HK-2 (cell line): Measurements from ENCODE around the gene HCN4.

Experiments used
- DNase-seq: peaks from one replicate; pipeline ENCODE4 v3.0.0-alpha.2; 2018; ENCODE audit not compliant: unreplicated experiment

The HCN4 gene

DNA sequence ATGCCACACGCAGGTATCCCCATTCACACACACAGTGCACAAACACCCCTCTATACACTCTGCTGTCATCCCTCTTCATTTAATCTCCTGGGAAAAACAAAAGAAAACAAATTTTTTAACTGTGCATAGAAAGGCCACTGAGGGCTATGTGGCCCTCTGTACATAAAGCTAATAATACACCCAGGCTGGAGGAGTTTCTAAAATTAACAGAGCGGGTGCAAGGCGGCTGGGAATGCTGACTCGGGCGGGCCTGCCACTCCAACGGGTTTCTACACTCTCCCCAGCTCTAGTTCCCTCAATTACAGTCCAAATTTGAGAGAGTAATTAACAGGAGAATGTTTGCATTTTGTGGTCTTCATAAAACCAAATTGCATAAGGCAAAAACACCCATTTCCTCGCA, 23.1 kb downstream of the HCN4 start:
- DNase-seq = no peak

DNA sequence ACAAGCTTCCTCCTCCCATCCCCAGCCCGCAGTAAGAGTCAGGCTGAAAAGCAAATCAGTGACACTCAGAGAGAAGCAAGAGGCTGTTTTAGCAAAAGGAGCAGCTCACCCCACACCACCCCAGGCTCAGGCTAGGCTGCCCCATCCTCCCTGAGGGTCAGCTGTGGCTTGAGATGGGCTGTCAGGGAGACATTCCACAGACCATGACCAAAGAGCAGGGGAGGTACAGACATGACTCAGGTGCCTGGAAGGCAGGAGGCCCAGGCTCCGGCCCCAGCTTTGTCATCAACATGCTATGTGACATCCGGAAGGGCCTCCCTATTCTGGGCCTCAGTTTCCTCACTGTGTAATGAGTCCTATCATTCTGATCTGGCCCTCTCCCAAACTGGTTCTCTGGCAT, 24.7 kb downstream of the HCN4 start:
- peak; percentile 39 for DNase-seq

DNA sequence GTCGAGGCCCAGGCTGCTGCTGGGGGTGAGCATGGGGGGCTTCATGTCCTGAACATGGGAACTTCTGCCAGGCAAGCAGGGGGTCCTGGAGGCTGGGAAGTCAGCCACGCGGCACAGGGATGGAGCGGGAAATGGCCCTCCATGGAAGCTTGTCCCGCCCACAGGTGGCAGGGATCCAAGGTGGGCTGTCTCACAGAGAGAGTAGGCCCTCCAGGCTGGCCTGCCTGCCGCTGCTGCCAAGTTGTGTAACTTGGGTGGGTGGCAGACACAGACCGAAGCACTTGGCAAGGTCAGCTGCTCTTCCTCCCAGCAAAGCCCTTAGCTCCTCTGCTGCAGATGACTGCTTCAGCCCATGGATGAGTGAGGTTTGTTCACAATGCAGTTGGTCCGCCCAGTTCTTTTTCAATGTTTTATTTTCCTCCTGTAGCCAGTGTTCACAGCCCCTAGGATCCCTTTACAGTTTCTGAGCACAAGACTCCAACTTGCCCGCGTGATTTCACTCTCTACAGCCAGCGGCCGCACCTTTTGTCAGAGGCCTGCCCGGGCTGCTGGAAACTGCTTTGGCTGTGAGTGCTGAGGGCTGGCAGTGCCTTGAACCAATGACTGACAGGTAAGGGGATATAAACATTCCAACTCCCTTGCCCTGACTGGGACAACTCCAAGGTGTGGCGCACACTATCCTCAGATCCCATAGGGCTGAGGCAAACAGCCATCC, 26.7 kb downstream of the HCN4 start:
- DNase-seq = no peak

DNA sequence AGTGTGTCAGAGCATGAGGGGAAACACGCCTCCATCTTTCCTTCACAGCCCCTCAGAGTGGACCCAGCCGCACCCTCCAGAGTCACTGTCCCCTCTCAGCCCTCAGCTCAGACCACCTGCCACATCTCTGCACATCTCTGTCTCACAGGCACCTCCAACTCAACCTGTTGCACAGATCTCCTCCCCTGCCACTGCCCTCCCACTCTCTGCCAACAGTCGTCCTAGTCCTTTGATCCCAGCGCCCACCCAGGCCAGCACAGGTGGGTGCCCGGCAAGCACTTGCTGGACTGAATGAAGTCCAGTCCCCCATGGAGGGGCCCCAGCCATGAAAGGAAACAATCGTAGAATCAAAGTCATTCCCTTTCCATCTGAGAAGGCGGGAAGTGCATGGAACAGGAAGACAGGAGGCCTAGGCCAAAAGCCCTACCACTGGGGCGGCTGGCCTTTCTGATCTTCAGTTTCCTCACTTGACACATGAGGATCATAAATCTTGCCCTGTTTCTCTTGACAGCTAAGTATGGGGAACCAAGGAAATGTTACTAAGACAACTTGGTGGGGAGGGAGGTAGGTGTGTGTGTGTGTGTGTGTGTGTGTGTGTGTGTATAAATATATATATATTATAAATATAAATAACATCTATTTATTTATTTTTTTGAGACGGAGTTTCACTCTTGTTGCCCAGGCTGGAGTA, 28.1 kb downstream of the HCN4 start:
- no peak for DNase-seq

DNA sequence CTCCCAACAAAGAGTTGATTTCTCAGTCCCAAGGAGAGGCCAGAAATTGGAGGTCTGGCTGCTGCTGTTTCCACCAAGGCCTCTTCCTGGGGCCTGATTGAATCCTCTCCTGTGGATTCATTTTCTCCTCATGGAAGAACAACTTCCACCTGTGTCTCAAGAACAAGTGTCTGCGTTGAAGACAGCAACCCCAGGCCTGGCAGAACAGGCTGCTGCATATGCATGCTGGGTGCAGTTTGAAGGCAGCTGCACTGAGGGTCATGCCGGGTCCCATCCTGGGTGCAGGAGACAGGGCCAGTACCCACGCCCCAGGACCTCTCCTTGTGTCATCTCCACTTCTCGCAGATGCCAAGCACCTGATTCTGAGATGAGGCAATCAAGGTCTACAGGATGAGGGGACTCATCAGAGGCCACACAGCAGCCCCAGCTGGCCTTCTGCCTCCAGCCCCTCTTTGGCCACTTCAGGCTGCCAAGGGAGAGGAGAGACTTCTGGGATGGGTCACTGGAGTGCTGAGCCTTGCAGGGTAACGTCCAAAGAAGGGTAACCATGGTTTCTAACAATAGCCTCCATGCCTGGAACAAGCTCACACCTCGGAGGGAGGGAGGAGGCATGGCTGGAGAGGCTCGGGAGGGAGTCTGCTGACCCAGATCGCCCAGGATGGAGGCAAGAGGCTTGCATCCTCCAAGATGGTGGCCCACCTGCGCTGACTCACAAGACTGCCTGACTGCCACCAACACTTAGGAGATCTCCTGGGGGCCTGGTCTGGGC, 30.0 kb downstream of the HCN4 start:
- DNase-seq = no peak

DNA sequence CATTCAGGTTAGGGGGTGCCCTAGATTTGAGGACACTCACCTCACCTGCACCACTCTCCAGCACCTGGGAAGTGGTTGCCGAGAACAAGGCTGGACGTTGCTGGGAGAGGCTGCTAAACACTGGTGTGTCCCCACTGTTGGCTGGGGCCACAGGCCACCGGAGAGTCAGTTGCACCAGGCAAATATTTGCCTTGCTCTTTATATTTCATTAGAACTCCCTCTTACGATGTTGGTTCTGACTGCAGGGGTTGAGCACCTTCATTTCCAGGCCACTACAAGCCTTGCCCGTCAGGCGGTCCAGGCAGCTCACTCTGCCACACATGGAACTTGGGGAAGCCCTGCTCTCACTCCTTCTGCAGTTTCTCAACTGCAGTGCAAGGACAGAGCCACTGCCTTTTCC, 30.7 kb downstream of the HCN4 start:
- DNase-seq = no peak

DNA sequence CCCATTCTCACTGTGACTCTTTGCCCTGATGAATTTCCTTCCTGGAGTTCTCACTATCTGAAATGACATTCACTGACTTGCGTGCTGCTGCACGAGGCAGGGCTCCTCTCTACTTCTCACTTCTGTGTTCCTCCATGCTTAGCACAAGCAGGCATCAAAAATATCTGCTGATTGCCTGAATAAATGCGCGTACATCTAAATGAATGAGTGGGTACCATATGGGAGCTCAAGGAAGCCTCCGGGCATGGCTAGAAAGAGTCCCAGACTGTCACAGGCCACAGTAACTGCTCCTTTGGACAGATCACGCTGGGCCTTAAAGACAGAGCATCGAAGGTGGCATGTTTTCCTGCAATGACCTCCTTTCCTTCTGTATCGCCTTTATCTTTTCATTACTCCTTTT, 31.6 kb downstream of the HCN4 start:
- DNase-seq = no peak

DNA sequence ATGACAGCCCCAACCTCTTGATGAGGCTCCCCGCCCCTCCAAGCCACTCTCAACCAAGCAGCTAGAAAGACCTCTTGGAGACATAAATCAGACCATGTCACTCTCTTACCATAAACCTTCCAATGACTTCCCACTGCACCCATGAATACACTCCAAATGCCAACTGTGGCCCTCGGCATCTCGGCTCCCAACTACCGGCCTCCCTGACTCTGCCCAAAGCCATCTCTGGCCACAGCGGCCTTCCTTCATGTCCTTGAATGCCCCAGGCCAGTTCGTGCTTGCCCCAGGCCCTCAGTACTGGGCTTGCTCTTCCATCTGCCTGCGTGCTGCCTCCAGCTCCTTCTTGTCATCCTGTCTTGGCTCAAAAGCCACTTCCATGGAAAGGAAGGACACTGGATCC, 32.0 kb downstream of the HCN4 start:
- no peak for DNase-seq

DNA sequence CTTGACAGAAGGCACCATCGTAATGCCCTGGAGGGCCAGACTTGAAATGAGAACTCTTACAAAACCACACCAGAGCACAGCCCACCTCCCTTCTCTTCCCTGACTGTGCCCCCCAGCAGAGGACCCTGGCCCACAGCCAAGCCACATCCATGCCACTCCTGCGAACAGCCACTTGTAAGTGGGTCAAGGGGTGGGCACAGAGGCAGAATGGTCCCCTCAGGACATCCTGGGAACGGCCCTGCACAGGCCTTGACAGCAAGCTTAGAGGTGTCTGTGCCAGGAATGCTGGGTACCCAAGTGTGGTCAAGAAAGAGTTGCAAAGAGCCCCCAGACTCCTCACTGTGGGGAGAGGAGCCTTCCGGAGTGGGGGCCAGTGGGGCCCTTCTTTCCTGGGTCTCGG, 33.3 kb downstream of the HCN4 start:
- DNase-seq = no peak

DNA sequence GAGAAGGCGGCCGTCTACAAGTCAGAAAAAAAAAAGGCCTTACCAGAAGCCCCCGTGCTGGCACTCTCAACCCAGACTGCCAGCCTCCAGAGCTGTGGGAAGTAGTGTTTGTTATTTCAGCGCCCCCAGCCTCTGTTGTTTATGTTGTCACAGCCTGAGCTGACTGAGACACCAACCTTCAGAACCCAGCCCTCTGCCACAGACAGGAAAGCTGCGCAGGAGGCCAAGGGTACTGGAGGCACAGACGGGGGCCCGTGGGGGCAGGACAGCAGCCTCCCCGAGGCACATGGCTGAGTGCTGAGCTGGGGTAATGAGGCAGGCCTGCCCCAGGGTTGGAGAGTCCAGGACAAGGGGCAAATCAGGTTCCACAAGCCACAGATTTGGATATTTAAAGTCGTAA, 33.7 kb downstream of the HCN4 start:
- DNase-seq = no peak

DNA sequence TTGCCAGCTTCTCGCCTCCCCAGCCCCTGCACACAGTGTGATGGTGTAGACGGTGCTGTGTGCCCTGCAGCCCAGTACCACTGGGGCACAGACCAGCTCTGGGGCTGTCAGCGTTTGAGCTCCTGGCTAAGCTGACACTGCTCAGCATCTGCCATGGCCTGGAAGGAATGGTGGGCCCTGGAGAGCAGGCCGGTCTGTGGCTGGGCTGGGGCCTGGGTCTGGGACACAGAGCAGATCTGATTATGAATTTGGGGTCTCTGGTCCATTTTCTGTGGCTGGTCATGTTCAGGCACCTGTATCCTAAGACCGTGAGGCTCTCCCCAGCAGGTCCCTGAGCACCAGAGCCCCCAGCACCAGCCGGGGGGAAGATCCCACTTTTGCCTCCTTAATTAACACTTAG, 34.7 kb downstream of the HCN4 start:
- DNase-seq = no peak

DNA sequence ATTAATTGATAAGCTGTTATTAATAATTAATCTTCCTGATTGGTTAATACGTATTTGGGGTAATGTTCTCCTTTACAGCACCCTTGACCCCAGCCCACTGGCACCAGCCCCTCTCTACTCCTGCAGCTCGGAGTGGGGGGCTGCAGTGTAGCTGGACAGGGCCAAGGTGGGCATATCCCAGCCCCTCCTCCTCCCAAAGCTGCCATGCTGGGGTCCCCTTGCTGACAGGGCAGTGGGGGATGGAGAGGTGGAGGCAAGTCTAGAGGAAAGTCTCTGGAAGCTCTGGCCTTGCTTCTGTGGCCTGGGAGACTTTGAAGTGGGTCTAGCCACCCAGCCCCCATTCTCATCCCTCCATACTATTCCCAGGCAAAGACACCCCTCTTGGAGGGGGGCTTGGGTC, 35.8 kb downstream of the HCN4 start:
- no peak for DNase-seq

DNA sequence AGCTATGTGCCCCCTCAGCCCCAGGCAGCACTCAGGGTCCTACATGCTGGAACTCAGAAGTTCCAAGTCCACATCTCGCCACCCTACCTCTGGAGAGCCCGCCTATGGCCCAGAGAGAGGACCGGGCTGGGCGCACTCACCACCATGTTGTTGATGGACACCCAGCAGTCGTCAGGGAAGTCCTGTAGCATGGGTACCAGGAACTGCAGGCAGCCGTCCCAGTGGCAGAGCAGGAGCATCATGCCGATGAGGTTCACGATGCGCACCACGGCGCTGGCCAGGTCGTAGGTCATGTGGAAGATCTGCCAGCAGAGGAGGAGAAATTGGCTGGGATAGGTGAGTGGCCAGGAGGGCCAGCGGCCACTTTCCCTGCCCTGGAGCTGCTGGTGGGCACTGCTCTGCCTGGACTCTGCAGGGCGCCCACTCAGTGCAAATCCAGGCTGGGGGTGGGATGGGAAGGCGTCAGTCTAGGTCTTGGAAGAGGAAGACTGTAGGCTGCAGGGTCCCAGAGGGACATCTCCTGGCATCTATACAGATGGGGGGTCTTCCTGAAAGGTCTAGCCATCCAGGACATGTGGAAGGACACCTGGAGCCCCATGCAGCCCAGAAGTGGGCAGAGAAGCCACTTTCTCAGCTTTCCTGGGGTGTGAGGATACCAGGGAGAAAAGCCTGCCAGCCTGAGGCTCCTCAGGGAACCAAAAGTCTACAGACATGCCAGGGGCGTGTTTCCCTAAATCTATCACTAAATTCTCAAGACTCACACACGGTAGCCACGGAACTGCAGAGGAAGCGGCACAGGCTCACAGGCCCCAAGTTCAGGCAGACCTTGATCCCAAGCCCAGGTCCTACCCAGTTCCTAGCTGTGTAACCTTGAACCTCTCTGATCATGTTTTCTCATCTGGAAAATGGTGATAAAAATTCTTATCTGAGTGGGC, 36.5 kb downstream of the HCN4 start:
- no peak for DNase-seq

DNA sequence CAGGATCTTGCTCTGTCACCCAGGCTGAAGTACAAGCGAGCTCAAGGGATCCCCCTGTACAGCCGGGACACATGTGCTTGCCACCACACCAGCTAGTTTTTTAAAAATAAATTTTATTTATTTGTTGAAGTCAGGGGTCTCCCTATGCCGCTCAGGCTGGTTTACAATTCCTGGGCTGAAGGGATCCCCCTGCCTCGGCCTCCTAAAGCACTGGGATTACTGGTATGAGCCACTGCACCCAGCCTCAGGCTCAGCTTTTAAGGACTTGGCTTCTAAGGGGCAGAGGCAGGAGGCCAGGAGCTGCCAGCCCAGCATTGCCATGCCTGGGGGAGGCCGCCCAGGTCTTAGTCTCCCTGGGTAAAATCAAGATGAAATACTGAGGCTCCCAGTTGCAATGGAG, 37.3 kb downstream of the HCN4 start:
- DNase-seq = no peak

DNA sequence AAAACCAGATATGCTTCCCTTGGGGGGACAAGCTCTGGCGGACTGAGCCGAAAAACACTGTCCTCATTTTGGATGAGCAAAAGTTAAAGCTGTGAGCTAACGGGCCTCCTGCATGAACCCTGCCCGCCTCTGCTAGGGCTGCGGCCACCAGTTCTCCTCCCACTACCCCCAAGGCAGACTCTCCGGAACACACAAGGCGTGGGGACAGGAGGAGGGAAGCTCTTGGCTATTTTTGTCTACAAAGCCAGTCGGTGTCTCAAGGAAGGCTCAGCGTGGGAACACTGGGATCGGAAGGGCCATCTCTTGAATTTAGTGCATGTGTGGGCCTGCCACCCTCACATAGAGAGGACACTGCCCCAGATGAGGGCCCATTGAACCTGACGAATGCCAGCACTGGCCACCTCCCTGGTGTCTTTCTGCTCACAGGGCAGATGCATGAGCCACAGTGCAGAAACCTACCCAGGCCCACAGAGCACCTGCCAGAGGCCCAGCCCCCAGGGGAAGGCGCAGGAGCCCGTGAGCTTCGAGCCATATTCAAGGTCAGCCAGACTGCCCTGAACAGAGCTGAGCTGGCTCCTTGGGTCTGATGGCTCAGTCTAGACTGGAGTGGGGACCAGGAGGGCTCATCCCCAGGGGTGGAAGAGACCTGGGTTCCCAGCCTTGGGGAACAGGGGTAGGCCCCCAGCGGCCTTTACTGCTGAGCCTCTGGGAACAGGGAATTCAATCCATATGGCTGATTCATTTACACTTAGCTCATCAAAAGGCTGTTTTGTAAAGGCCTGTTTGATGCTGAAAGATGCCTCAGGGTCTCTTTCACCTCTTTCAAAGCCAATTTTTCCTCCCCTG, 38.3 kb downstream of the HCN4 start:
- DNase-seq = no peak

DNA sequence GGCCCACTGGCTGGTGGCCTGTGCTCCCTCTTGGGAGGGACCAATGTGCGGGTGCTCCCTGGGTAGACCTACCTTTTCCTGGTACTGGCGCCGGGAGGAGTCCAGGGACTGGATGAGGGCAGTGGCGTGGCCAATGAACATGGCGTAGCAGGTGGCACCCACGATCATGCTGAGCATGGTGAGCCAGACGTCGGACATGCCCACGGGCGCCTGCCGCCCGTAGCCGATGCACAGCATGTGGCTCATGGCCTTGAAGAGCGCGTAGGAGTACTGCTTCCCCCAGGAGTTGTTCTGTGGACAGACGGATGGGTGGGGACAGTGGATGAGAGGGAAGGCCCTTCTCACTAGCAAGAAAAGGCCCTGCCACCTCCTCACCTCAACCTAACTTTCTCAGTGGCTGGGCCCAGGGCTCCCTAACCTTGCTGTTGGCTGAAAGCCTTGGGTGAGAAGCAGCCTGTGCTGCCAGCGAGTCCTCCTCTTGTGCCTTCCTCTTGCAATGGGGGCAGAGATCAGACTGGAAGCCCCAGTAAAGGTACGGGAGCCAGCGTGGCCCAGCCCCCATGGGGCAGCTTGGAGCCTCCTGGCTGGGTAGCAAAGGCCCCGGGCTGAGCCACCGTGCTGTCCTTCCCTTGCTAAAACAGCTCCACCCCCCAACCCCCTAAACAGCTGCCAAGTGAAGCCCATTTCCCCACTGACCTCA, 39.1 kb downstream of the HCN4 start:
- DNase-seq = no peak

DNA sequence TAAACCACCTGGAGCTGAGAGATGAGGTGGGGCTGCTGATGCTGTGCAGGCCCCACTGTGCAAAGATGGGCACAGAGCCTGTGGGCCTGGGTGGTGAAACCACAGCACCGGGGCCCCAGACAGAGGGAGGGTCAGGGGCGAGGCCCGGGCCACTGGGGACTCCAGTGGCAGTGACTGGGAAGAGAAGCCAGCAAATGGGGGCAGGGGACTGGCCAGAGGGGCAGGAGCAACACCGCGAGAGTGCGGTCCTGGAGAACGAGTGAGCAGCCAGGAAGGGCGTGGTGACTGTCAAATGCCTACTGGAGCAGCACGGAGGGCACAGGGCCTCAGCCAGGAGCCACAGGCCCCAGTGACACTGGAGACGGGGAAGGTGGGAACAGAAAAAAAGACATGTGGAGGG, 39.8 kb downstream of the HCN4 start:
- no peak for DNase-seq

DNA sequence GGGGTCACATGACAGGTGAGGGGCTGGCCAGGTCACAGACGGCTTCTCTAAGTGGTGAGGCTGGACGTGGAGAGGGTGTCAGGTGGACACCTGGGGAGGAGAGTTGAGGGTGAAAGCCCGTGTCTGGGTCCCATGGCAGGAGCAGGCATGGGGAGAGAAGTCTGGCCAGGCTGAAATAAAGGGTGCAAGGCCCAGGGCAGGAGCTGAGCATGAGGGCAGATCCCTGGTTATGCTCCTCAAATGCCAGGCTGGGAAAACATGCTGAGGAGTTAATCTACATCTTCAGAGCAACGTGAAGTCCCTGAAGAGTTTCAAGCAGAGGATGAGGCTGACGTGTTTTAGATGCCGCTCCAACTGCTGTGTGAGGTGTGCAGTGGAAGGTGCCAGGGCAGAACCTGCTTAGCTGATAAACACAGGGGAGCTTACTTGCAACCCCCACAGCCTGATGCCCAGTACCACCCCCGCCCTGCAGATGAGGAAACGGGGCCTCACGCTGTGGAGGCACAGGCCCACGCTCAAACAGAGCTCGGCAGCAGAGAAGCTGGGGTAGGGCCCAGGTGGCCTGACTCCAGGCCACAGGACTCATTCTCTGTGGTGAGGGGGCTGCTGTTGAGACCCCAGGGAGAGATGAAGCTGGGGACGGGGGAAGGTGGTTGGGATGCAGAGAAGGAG, 40.5 kb downstream of the HCN4 start:
- DNase-seq = no peak

DNA sequence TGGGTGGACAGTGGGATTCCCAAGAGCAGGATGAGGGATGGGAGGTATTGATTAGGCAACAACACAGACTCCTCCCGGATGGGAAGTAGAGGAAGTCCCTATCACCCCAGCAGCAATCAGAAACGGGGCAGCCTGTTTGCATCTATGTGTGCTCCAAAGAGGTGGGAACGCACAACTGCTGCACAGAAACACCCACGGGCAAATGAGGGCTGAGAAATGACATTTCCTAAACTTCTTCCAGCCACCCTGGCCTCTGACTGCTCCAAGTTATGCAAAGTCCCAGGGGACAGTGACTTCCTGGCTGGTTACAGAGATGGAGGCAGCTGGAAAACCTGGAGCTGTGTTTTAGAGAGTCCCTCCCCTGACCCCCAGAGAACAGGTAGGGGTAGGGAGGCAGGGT, 42.6 kb downstream of the HCN4 start:
- DNase-seq = no peak
